Adipose tissue (tissue), 3 donors: Measurements from ENCODE around the gene CORO6. TPM values are rescaled to one million over a fixed set of nuclear protein-coding genes. Genes with fewer than 3 reads are reported as not detected.

Experiments
- H3K27ac ChIP-seq: one replicate; pipeline ENCODE4 v1.5.1; 2013; ENCODE audit warnings: low read depth, low read length
- WGBS, 3 donors: extraction: QIAGEN DNeasy Blood & Tissue Kit; methylation state at CpG; one replicate each; pipeline ENCODE4 v1.1.7; 2013; 5-methylcytosine and 5-hydroxymethylcytosine counted together
- polyA plus RNA-seq, 3 donors: library from polyadenylated mRNA; stranded (reverse); fragments of 200-250 nt; gene quantifications; one replicate each; pipeline ENCODE4 v1.2.3, GENCODE V29; 2013
- donor health status: healthy with polysubstance abuse.
- donor health status: Bipolar disorder and iron deficiency.
- donor health status: healthy.

The CORO6 gene
- polyA plus RNA-seq, 3 donors, result 4.6 to 16.1 (median 13.6) TPM

DNA sequence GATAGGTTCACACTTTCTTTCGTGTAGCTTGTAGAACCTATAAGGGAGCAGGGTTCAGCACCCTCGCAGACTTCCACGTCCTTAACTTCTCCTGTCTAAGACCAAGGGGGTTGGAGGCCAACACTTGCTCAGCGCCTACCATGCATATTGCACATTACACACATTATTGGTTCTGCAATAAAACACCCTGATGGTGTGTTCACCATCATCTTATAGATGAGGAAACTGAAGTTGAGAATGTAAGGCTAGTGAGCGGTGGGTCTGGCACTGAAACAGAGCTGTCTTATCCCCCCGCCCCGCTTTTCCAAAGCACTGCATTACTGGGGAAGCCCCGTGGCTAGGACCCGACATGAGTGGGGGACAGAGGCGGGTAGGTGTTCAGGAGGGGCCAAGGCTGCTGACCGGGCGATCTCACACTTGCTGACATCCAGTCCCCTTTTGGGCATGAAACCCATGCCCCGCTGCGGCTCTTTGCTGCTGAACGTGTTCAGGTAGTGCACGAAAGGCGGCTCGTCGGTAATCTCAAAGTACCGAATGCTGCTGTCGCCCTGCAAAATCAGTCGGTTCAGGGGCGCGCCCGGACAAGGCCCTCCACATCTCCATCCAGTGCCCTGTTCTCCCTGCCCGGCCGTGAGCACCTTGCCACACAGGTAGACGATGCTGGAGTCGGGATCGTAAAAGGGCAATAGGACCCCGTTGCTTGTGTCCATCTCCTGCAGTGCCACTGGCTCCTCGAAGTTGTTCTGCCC, 6.2 kb downstream of the CORO6 start:
- 22 to 39% (median 38%) methylated on average over 32 of the region's 32 CpGs for WGBS, 3 donors
- no peak overlapping the region for H3K27ac ChIP-seq

DNA sequence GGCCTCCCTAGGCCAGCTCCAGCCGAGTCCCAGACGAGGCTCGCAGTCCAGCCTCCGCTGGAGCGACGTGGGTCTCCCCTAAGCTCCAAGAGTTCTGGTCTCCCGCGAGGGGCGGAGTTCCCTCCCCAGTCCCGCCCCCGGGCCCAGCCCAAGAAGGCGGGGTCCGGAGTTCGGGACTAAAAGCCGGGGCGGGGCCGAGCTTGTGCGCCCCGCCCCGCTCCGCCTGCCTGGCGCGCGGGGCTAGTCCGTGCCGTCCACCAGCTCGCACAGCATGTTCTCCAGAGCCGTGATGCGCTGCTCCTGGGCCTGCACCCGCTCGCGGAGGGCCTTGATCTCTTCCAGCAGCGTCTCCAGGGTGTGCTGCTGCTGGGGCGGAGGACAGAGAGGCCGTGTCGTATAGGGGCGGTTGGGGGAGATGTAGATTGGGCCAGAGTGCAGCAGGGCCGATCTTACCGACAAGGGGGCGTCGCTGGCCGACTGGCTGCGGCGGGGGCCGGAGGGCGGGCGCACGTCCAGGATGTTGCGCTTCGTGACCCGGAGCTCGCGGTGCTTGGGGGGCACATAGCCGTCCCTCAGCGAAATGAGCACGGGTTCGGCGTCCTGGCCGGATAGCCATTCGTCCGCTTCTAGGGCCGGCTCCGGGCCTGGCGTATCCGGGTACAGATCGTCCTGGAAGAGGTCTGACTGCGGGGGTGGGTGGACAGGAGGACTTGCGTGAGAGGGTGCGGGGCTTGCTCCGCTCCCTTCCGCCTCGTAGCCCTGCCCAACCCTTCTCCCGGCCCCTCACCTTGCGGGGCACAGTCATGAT, 7.0 kb downstream of the CORO6 start:
- 2 to 3% (median 2%) methylated on average over 54 to 74 of the region's 74 CpGs for WGBS, 3 donors

DNA sequence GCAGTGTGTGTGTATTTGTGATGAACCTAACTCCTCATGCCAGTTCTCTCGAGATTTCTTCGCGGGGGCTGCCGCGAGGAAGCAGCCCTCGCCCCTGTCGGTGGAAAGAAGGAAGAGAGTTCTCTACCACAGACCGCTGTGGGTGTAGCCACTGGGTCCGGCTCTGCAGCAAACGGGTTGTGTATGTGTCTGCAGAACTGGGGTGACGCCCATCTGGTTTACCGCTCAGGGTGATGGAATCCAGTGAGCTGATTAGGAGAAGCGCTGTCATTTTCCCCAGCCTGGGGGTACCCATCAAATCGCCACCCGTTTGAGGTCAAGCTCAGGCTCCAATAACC, 7.7 kb downstream of the CORO6 start:
- 21 to 28% (median 21%) methylated on average over 15 of the region's 15 CpGs for WGBS, 3 donors
- H3K27ac ChIP-seq, result no peak overlapping the region

More for the DNA sequence above, 7.0 kb downstream of the CORO6 start:
- peak overlapping the region; percentile 72 for H3K27ac ChIP-seq

DNA sequence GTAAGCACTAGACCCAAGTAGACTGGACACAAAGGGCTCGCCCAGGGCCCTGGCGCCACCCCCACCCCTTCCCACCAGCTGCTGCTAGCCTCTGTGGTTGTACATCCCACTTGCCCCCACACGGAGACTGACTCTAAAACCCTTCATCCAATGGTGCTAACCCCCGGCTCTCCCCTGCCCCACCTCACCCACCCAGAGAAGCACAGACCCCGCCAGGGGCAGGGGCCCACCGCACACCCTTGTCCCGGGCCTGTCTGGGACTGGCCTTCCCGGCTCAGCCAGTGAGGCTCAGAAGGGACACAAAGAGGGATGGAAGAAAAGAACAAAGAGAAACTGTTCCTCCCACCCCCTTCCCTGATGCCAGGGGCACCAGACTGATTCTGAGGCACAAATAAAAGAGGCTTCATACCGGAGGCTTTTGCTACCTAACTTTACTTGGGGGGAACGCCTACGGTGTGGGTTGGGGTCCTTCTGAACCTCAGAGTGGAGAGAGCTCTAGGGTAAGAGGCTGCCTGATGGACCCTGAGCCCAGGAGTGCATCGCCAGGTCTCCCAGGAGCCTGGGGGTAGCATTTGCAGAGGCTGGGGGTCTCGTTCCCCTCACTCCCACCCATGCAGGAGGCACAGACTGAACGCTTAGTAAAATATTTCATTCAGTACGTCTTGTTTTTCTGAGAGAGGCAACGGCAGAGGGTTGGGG, 8.2 kb downstream of the CORO6 start:
- no peak overlapping the region for H3K27ac ChIP-seq
- WGBS, 3 donors, result 45 to 70% (median 68%) methylated on average over 16 of the region's 16 CpGs

DNA sequence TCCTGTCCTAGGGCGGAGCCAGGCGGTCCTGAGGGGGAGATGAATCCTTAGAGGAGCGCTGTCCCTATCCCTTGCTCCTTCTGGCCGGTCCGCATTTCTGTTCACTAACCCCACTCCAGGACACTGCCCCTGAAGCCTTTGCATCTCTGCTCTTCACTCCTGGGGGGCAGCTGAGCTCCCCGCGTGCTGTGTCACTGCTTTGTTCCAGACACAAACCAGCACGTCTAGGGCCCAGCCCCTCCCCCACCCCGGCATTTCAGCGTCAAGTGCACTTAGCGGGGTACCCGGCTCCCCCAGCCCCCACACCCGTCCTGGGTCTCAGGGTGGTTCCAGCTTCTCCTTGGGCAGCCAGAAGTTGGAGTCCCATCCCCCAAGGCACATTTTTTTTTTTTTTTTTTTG, 8.9 kb downstream of the CORO6 start:
- H3K27ac ChIP-seq, result no peak overlapping the region
- WGBS, 3 donors, result 12 to 35% (median 34%) methylated on average over 13 of the region's 13 CpGs

DNA sequence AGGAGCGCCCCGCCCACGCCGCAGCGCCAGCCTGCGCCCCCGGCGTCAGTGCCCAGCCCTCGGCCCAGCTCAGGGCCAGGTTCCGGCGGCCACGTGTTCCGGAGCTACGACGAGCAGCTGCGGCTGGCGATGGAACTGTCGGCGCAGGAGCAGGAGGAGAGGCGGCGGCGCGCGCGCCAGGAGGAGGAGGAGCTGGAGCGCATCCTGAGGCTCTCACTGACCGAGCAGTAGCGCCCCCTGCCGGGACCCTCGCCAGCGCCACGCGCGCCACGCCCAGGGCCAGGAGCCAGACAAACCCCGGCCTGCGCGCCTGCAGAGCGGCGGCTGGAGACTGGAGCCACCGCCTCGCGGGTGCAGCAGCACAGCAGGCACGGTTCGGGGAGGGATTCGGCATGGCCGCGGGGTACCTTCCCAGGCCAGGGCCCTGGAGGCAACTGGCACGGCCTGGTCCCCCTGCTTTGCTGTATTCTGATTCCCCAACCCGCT, 9.3 kb downstream of the CORO6 start:
- no peak overlapping the region for H3K27ac ChIP-seq
- 2 to 5% (median 2%) methylated on average over 31 to 50 of the region's 50 CpGs for WGBS, 3 donors

DNA sequence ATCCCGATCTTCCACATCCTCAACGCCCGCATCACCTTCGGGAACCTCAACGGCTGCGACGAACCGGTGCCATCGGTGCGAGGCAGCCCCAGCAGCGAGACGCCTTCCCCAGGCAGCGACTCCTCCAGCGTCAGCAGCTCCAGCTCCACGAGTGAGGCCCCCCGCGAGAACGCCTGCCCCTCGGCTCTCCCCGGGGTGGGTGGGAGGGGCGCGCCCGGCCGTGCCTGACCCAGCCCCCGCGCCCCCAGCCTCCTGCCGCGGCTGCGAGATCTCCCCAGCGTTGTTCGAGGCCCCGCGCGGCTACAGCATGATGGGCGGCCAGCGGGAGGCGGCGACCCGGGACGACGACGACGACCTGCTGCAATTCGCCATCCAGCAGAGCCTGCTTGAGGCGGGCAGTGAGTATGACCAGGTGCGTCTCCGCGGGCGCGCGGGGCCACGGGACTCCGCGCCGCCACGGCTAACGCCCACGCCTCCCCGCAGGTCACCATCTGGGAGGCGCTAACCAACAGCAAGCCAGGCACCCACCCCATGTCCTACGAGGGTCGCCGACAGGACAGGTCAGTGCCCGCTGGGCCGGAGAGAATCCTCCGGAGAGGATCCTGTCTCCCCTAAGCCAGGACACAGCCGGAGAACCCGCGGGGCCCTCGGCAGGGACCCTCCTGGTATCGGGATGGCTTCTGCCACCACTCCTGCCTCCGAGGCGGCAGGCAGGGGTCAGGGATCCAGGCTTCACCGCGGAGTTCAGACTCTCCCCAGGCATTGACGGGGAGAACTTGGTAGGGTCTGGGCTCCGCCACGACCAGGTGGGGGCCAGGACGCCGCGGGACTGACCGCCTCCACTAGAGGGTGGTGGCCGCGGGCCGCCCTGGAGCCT, 10.1 kb downstream of the CORO6 start:
- 31 to 73% (median 63%) methylated on average over 76 to 85 of the region's 85 CpGs for WGBS, 3 donors
- H3K27ac ChIP-seq, result no peak overlapping the region

DNA sequence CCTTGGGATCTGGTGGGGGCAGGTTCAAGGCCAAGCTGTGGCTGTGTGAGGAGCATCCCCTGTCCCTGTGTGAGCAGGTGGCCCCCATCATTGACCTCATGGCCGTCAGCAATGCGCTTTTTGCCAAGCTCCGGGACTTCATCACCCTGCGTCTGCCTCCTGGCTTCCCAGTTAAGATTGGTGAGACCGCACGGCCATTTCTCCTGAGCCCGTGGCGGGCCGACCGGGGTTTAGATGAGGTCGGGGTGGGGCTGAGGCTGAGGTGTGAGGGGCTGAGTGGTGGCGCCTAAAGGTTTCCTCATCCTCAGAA, 10.7 kb downstream of the CORO6 start:
- no peak overlapping the region for H3K27ac ChIP-seq
- 87 to 95% (median 94%) methylated on average over 11 to 12 of the region's 12 CpGs for WGBS, 3 donors

DNA sequence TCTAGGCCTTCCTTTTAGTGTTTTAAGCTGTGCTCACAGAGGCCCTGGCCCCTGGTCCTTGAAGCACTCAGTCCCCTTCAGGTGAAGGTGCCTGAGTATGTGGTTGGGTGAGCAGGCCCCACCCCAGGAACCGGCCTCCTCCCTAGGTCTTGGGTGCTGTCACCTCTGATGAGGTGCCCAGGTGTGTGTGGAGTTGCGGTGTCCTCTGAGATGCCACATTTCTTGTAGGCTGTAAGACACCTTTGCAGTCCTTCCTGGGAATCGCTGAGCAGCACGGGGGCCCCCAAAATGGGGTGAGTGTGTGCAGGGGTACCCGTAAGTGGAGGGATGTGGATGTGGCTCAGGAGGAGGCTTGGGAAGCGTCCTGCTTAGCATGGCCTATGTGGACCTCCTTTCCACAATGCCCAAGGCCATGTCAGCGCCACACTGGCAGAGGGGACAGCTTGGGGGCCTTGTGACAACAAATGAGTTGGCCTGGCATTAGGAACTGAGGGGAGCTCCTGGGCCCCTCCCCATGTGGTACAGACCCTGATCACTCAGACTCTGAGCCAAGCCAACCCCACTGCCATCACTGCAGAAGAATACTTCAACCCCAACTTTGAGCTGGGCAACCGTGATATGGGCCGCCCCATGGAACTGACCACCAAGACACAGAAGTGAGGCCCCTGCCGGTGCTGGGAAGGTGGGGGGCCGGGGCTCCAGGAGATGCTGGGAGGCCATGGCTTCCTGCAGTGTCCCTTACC, 11.2 kb downstream of the CORO6 start:
- H3K27ac ChIP-seq, result no peak overlapping the region
- WGBS, 3 donors, result 98% methylated on average over 11 of the region's 11 CpGs

DNA sequence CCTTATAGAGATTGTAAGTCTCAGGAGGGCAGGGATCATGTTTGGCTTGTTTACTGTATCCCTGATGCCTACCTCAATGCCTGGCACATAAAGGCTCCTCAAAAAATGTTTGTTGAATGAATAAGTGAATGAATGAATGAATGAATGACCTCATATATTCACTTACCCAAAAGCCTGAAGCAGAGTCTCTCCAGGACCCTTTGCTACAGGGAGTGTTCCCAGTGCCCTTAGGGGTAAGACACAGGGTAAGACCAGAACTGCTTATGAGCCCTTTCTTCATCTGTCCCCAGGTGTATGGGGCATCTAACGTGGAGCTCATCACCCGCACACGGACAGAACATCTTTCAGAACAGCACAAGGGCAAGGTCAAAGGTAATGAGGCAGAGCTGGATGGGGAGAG, 12.3 kb downstream of the CORO6 start:
- 84 to 87% (median 85%) methylated on average over 3 of the region's 3 CpGs for WGBS, 3 donors

DNA sequence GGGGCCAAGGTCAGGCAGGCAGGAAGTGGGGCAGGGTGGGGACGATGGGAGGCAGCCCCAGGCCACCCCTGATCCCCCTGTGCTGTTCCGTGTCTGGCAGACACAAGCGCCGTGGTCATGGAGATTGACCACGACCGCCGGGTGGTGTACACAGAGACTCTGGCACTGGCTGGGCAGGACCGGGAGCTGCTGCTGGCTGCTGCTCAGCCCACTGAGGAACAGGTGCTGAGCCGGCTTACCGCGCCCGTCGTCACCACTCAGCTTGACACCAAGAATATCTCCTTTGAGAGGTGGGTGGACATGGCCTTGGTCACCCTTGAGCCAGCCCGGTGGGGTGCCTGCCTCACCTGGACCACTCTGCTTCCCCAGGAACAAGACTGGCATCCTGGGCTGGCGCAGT, 13.7 kb downstream of the CORO6 start:
- 90 to 95% (median 91%) methylated on average over 15 of the region's 15 CpGs for WGBS, 3 donors

More for the DNA sequence above, 12.3 kb downstream of the CORO6 start:
- no peak overlapping the region for H3K27ac ChIP-seq

DNA sequence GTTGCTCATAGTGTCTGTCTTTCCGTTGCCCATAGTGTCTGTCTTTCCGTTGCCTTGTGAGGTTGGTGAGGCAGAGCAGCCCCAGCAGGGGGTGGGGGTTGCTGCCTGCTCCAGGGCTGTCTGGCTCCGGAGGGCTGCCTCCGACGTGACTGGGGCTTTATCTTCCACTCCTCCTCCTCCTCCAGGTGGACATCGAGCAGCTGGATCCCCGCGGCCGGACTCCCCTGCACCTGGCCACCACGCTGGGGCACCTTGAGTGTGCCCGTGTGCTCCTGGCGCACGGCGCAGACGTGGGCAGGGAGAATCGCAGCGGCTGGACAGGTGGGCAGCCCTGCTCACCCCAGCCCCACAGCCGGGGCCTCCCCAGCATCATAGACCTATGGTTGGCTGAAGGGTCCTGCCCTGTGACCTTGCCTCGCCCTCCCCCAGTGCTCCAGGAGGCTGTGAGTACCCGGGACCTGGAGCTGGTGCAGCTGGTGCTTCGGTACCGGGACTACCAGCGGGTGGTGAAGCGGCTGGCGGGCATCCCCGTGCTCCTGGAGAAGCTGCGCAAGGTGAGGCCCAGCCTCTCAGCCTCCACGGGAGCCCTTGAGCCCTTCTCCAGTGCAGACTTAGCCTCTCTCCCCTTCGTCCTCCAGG, 15.0 kb downstream of the CORO6 start:
- 89 to 92% (median 92%) methylated on average over 21 to 29 of the region's 29 CpGs for WGBS, 3 donors
- no peak overlapping the region for H3K27ac ChIP-seq

More for the DNA sequence above, 13.7 kb downstream of the CORO6 start:
- no peak overlapping the region for H3K27ac ChIP-seq

DNA sequence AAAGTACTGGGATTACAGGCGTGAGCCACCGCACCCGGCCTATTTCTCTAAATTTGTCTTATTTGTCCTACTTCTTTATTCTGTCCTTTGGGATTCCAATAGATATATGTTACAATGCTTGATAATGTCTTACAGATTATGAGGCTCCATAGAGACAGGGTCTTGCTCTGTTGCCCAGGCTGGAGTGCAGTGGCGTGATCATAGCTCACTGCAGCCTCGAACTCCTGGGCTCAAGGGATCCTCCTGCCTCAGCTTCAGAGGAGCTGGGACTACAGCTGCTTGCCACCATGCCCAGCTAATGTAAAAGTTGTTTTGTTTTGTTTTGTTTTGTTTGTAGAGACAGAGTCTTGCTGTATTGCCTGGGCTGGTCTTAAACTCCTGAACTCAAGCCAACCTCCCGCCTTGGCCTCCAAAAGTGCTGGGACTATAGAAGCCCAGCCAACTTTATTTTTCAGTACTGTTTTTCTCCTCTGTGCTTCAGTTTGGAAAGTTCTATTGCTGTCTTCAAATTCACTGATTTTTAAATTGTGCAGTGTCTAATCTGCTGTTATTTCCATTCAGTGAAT, 19.5 kb downstream of the CORO6 start:
- 80 to 91% (median 90%) methylated on average over 6 of the region's 6 CpGs for WGBS, 3 donors
- H3K27ac ChIP-seq, result no peak overlapping the region

DNA sequence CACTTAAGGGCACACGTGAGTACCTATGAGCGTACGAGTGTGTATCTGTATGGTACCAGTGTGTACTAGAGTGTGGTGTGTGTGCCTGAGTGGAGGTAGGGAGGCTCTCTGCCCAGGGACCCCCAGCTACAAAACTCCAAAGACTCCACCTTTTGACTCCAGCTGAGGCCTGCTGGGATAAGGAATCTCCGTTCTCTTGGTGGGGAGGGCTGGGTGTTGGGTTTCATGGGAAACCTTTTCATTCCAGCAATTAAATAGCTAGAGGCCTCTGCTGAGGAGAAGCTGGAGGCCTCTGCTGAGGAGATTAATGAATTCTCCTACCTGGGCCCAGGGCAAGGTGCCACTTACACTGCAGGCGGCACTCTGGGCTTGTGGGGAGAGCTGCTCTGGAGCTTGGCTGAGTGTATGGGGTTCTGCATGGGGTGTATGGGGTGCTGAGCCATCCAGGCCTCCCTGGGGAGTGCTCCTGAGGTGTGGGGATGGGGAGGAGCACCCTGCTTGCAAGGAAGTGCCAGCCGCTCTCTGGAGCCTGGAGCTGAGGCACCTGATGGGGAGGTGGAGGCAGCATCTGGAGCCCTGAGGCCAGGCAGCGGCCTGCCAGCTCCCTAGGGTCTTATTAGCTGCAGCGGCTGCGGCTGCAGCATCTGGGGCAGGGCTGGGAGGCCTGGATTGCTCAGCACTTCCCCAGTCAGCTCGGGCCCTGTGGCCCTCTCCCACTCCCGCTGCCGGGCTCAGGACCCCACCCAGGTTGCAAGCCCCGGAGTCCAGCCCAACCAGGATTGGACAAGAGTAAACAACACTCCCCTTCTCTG, 25.1 kb downstream of the CORO6 start:
- no peak overlapping the region for H3K27ac ChIP-seq
- WGBS, 3 donors, result 57 to 81% (median 59%) methylated on average over 12 to 13 of the region's 13 CpGs

DNA sequence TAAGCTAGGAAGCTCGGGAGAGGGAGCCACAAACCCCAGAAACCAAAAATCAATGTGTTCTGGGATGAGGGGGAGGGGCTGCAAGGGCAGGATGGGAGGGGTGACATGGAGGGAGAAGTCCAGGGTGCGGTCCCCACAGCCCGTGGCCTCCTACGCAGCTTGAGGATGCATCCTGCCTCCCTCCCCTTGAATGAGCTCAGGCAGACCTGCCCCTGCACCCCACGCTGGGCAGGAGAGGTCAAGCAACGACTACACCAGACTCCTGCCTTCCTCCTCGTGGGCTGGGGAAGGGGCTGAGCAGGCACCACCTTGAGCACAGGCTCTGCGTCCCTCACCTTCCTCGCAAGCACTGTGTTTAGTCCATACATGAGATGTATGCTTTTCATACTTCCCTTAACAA, 25.9 kb downstream of the CORO6 start:
- WGBS, 3 donors, result 52 to 83% (median 66%) methylated on average over 9 of the region's 9 CpGs
- H3K27ac ChIP-seq, result no peak overlapping the region
